Hepatic stellate cell (primary cell): ENCODE measurements around the gene TFEB.

Source experiments
- DNase-seq: peaks from one replicate; pipeline ENCODE4 v3.0.0; 2011; ENCODE audit warnings: low spot score

The TFEB gene

DNA sequence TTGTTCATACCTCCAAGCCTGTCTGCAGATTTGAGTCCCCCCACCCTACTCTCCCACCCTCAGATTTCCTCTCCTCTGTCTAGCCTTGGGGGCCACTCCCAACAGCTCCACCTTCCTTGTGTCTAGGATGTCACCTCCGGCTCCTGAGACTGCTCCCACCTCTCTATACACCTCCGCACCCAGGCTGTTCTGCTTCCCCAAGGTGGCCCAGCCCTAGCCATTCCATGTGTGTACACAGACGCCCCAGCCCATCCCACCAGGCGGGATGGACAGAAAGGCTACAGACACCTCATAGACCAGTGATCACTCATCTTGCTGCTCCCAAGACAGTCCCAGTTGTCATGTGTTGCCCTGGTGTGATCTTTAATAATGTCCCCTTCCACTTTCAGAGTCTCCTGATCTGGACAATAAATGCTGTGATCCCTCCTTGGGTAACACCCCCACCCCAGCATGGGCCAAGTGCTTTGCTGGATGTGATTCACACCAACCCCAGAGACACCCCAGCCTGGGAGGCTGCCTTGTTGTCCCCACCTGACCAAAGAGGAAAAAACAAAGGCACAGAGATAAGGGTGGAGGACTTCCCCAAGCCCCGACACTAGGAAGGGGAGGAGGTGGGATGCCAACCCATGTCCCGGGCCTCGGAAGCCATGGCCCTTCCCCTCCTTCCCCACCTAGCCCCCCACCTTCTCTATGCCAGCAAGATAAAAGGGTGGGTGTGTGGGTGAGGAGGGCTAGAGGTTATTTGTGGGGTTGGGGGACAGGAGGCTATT, 61.0 kb downstream of the TFEB start:
- no peak for DNase-seq

DNA sequence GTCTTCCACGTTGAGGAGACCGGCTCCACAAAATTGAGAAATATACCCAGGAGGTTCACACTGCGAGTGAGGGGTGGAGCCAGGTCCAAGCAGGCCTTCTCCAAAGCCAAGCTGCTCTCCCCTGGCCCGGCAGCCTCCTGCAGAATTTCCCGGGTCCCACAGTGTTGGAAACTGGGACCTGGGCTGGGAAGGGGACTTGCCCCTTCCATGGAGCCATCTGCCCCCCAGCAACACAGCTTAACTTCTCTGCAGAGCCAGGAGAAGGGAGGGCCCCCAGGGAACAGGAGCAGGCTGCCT, 61.8 kb downstream of the TFEB start:
- DNase-seq, result no peak

DNA sequence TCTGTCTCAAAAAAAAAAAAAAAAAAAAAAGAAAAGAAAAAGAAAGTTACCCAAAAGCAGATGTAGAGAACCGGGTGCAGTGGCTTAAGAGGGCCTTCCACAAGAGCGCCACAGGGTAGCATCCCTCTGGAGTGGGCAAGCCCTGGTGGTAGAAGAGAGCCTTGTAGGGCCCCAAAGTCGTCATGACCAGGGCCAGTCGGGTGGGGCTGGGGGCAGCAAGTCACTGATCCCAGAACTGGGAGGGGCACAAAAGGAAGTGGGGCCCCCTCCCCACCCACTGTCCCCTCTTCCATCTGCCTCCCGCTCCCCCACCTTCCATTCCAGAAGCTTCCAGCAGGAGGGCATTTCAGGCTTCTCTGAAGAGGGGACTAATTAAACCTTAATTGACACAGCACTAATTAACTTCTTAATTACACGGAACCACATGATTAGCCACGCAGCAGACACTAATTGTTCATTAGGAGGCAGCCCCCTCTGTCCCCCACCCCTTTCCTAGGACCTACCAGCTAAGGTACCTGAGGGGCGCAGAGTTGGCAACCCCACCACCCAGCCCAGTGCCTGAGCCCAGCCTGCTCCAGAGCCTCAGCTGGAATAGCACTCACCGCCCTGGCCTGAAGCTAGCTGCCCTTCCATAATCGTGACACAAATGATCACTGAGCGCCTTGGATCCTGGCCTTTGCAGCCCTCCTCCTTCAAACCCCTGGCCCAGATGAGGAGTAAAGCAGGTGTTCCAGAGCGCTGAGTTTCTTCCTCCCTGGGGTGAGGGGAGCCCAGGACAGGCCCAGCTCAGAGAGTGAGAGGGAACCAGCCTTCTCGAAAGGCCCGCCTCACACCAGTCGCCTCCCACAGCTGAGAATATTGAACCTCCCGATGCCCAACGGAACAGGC, 62.3 kb downstream of the TFEB start:
- no peak for DNase-seq

DNA sequence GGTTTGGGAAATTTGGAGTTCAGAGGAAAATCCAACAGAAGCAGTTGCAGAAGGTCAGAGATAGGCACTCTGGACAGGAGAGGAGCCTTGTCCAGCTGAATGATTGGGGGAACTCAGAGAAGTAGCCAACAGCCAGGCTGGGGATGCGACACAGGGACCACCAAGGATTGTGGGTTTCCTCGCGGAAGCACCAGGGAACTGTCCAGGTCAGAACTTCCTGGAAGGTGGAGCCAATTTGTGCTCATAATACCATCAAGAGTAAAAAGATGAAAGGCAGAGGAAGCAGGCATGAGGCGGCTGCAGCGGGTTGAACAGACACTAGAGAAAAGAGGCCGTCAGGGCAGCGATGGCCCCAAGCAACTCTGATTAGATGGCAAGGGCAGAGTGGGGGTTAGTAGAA, 63.4 kb downstream of the TFEB start:
- DNase-seq, result no peak

DNA sequence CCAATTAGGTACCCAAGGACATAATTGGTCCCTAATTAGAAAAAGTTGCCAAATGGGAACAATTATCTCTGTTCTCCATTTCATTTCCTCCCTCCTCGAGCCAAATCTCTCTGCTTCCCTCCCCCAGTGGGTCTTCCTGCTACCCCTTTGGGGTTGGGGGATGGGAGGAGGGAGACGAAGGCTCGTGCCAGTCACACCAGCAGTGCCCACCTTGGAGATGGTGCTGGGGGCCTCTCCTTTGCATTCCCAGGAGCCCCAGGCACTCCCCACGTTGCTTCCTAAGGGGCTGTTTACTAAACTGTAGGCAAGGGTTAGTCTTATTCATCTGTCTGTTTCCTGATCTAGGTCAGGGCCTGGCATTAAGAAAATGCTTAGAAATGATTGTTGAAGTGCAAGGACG, 64.0 kb downstream of the TFEB start:
- no peak for DNase-seq

DNA sequence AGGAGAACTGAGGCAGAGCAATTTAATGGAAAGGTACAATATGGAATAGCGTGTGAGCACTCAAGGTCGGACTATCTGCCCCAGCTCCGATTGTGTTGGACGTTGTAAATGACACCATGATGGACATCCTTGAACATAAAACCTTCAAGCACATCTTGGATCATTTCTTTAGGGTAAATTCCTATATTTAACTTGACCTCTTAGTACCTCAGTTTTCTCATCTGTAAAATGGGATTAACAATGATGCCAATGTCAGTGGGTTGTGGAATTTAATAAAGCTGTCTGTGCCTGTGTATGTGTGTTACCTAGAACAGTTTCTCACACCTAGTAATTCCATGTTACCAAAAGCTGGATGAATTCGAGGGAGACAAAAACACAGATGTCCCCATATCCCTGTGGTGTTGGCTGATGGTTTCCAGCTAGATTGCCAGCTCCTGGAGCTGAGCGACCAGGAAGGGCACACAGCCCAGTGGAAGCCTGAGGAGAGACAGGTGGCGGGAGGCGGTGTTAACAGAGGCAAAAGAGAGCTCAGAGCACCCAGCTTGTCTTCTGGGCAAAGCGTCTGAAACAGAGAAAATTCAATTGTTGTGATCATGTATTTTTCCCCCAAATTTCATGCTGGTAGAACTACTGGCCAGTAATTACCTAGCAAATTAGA, 64.6 kb downstream of the TFEB start:
- DNase-seq, result no peak

DNA sequence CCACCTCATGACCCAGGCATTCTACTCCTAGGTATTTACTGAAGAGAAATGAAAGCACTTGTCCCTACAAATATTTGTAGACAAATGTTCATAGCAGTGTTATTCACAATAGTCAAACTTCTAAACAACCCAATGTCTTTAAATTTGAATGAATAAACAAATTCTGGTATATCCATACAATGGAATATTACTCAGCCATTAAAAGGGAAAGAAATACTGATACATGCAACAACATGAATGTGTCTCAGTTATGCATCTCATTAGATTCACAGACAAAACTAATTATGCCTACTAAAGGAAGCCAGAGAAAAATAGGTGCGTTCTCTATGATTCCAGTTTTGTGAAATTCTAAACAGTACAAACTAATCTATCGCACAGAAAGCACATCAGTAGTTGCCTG, 66.4 kb downstream of the TFEB start:
- DNase-seq, result no peak

DNA sequence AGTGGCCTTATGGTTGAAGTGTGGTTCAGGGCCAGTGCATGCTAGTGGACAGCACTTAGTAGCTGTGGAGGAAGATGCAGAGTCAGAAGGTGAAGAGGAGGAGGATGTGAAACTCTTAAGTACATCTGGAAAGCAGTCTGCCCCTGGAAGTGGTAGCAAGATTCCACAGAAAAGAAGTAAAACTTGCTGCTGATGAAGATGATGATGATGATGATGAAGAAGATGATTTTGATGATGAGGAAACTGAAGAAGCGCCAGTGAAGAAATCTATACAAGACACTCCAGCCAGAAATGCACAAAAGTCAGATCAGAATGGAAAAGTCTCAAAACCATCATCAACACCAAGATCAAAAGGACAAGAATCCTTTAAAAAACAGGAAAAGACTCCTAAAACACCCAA, 68.2 kb downstream of the TFEB start:
- no peak for DNase-seq

DNA sequence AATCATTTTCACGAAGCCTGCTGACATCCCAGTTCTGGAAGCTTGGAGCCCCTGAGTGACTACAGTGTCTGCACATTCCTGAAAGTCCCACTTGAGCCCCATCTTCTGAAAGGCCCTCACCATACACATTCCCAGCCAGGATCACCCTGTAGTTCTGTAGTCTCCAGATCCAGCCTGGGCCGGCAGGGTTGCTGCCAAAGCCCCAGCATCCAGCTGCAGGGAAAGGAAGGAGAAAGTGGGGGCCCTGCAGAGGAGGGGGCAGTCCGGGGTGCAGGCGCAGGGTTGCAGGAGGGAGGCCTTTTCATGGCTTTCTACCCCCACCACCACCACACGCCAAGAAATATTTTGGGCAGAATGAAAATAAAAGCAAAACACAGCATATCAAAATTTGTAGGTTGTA, 71.1 kb downstream of the TFEB start:
- DNase-seq, result no peak

DNA sequence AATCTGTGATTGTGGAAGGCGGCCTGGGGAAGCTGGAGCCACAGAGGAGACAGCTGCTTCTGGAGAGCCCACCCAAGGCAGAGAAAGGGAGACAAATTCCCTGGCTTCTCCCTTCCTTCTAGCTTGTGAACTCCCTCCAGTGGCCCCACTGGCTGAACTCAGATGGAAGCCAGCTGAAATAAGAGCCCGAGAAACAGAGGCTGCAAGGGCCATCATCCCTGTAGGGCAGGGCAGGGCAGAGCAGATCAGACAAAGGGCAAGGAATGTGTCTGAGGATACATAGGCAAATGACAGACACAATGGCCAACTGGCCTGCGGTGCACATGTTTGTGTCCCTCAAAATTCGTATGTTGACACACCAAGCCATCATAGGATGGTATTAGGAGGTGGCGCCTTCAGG, 71.8 kb downstream of the TFEB start:
- no peak for DNase-seq

DNA sequence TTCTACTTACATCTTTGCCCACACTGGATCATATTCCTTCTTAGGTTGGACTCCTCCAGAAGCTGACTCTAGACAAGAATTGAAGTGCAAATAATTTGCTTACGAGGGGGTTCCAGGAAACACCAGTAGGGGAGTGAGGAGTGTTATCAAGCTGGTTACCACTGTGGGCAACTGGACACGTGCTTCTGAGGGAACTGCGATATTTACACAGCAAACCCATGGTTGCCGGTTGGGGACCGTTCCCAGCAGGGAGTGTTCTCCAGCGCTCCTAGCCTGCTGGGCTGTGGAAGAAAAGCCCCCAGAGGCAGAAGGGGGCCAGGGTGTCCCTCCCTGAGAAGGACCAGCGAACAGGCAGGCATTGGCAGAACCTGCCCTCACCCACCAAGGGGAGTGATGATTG, 75.5 kb downstream of the TFEB start:
- DNase-seq, result no peak

DNA sequence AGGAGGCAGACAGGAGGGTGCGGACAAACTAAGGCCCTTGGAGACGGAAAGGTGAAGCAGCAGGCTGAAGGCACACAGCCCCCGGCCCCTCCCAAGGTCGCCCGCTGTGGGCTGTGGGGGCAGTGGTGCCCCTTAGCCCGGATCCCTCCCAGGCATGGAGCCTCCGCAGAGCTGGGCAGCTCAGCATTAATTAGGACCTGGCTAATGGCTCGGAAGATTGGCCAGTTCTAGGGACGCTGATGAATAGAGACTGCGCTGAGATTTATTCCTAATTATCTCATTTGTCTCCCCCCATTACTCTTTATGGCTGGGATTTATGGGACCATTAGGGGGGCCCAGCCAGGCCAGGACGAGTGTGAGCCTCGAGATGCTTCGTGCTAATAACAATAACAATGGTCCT, 76.8 kb downstream of the TFEB start:
- DNase-seq, result no peak

DNA sequence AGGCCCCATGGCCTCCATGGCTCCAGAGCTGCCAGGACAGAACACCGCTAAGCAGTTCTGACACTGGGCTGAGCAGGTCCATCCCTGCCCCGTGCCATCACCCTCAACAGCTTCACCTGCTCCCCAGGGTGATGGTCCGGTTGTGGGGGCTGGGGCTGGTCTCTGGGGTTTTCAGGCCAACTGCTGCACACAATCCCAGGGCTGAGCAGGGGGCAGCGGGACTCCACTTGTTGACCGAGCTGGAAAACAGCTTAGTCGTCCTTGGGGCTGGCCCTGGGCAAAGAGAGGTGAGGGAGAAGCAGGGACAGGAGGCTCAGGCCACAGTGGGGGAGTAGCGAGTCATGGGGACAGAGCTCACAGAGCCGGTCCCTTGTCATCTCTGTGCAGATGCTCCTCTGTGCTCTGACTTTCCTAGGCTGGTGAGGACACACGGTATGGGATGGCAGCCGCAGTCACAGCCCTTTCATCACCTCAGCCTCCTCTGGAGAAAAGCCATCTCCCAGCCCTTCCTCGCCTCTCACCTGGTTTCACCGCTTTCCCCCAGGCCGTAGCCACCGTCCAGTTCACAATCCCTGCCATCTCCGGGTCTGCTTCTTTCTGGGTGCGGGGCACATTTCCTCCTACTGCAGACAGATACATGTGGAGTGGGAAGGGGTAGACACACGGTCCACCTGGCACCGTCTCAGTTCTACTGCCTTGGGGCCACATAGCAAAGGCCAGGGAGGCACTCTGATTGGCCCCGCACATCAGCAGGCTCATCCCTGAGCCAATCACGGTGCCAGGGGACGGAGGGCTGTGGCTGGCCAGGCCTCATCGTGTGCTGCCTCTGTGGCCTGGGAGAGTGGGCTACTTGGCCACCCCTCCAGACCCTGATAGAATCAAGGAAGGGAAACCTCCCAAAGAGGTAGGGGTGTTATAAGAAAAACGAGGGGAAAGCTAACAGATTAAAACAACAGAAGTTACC, 78.0 kb downstream of the TFEB start:
- DNase-seq, result no peak

DNA sequence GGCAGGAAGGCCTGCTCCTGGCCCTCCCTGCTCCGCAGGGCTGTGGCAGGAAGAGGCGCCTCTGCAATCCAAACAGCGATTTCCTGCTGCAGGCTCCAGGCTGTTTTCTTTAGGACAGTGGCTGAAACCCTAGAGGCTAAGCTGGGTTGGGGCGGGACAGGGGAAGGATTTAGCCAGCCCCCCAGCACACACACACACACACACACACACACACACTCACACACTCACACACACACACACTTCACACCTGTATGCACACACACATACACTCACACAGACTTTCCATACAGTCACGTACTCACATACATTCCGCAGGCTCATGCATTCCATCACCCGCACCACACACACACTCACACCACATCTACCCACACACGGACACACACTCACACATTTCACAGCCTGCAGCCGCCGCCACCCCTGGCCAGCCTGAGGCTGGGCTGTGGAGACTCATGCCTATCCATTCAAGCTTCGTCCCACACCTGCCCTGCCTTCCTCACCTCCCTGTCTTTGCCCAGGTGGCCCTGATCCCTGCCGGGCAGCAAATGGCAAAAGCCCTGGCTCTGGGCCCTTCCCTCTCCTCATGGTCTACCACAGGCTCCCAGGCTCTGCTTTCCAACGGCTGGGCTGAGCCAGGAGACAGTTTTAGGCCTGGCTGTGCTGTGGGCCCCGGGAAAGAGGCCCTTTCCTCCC, 79.3 kb downstream of the TFEB start:
- DNase-seq, result no peak

DNA sequence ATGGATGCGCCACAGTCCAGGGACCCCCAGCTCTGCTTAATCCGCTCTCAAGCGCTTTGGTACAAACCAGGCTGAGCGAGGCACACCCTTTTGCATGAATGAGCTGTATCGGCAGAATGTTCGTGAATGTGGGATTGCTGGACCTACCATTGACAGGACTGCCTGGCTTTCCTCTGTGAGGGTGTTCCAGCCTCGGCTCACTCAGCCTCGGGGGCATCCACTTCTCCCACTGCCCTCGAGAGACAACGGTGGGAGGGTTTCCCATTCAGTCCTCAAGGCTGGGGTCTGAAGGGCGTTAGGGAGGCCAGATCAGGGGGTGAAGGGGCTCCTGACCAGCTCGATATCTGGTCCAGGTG, 79.8 kb downstream of the TFEB start:
- DNase-seq, result no peak

DNA sequence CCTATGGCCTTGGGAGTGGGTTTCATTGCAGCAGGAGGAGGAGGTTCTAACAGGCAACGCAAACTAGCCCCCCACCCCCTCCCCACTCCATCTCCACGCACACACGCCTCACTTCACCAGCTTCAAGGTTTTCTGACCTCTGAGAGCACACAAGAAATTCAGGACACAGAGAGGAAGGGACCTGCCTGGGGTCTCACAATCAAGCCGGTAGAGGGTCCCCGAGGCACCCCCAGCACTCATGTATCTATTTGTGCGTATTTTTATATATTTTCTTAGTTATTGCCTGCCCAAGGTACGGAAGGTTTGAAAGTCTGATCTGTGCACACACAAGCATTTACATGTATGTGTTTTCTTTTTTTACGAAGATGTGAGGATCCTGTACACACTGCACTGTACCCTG, 80.2 kb downstream of the TFEB start:
- DNase-seq, result no peak

DNA sequence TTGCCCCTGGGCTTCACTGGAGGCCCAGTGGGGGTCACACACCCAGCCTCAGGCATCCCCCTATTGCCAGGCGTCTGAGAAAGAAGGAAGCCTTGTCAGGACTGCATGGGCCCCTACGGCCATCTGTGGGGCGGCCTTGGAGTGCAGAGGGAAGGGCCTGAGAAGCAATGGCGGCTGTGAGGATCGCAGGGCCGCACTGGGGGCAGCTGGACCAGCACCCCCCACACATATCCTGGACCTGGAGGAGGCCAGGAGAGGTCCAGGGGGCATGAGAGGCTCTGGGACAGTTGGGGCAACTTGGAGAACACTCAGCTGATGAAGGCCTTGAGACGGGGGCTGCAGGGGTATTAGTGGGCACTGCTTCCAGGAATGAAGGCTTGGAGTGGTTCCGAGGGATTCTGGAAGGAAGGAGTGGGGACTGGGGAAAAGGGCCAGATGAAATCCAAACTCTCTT, 80.7 kb downstream of the TFEB start:
- no peak for DNase-seq

DNA sequence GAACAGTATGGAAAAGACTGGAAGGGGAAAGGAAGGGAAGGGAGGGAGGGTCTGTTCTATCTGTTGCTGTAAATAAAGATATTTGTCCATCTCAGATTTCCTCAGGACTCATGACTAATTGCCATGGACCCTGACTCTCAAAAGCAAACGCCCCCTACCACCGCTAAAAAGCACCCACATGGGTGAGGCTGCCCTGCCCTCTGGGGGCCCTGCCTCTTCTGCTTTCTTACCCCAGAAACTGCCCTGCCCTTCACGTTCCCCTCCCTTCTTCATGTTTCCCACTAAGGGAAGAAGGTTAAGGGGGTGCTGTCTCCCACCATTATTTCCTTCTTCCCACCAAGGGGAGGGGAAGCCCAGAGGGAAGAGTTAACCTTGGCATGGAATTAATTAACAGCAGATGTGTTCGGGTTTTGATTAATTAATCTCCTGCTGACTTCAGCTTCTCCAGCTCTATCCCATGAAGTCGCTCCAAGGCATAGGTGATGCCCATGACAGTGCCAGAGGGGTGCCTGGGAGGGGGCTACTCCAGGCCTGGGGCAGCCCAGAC, 81.2 kb downstream of the TFEB start:
- DNase-seq, result no peak

DNA sequence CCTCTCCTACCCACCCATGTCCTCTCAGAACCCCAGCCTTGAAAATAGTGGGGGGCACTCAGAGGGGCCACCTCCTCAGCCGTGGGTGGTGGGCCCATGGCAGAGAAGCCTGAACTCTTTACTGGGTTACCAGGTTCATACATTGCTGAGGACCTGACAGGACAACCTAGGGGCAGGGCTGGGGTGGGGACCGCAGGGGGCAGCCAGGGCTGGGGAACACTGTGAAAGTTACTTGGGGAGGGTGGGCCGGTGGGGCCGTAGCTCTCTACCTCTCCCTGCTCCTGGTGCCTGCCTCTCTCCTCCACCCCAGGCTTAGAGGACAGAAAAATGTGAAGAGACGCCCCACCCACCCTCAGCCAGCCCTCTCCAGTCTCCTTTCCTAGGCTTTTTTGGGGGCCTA, 81.7 kb downstream of the TFEB start:
- no peak for DNase-seq

DNA sequence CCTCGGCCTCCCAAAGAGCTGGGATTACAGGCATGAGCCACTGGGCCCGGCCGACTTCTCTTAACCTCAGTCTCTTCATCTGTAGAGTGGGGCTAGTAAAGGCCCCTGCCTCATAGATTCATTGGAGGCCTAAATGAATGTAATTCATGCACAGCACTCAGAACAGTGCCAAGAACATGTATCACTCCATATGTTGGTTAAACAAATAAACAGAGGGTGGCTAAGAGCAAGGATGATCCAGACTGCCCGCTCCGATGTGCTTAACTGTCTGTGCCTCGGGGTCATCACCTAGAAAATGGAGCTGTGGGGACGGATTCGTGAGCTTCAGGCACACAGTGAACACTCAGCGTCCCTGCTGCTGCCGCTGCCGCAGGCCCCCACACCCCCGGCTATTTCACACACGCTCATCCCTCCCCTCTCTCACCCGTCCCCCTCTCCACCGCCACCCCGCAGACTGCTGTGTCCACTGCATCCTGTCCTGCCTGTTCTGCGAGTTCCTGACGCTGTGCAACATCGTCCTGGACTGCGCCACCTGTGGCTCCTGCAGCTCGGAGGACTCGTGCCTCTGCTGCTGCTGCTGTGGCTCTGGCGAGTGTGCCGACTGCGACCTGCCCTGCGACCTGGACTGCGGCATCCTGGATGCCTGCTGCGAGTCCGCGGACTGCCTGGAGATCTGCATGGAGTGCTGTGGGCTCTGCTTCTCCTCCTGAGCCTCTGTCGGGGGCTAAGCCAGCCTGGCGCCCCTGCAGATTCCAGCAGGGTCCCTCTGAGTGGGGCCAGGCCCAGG, 82.3 kb downstream of the TFEB start:
- no peak for DNase-seq
